Measurements from ENCODE around the gene DOCK11. TPM values are rescaled to one million over a fixed set of nuclear protein-coding genes. Genes with fewer than 3 reads are reported as not detected.
"Not testable (repeated sequence)": the region's sequence is repeated elsewhere in the genome, so short reads cannot be mapped to it uniquely, and the experiment has no call there.

DOCK11 gene
- total RNA-seq, 2 donors from 2014 or later, result 5.2 to 7.9 TPM

GRCh38 chrX:118698516-118699170, 203.0 kb downstream of the DOCK11 start:
- Histone ChIP-seq H3K4me1 (no peaks in the 10 kb centered on the region), H3K27me3 (no peaks in the 10 kb centered on the region), H3K27ac (no peak overlapping the region), H3K4me3 (no peak overlapping the region), H3K9me3 (peaks cover 0 to 4% of the 10 kb centered on the region in 2 donors), H3K36me3 (no peaks in the 10 kb centered on the region)
- DNase-seq (ENCODE audit: low spot score), result no peak
- no peak for TF ChIP-seq CTCF (IDR thresholded peaks at IDR 0.05)

GRCh38 chrX:118702741-118703140, 207.1 kb downstream of the DOCK11 start:
- H3K9me3 ChIP-seq, result peaks cover 0 to 4% of the 10 kb centered on the region in 2 donors
- H3K27me3 ChIP-seq, result no peaks in the 10 kb centered on the region
- no peak for TF ChIP-seq CTCF (IDR thresholded peaks at IDR 0.05)
- no peaks in the 10 kb centered on the region for H3K36me3 ChIP-seq
- H3K4me1 ChIP-seq, result no peaks in the 10 kb centered on the region
- H3K4me3 ChIP-seq, result no peak overlapping the region
- H3K27ac ChIP-seq, result no peak overlapping the region
- no peak for DNase-seq (ENCODE audit: low spot score)

- no peak for TF ChIP-seq CTCF (IDR thresholded peaks at IDR 0.05)
- H3K4me1 ChIP-seq, result no peaks in the 10 kb centered on the region
- H3K36me3 ChIP-seq, result no peaks in the 10 kb centered on the region
- peaks cover 0 to 4% of the 10 kb centered on the region in 2 donors for H3K9me3 ChIP-seq
- no peak overlapping the region for H3K27ac ChIP-seq
- DNase-seq (ENCODE audit: low spot score), result no peak
- no peak overlapping the region for H3K4me3 ChIP-seq
- no peaks in the 10 kb centered on the region for H3K27me3 ChIP-seq
Observed at GRCh38 chrX:118706681-118707080, 211.1 kb downstream of the DOCK11 start.

GRCh38 chrX:118714521-118714920, 218.9 kb downstream of the DOCK11 start:
- no peaks in the 10 kb centered on the region for H3K4me1 ChIP-seq
- H3K9me3 ChIP-seq, result no peaks in the 10 kb centered on the region
- H3K4me3 ChIP-seq, result no peak overlapping the region
- no peak for TF ChIP-seq CTCF (IDR thresholded peaks at IDR 0.05)
- no peaks in the 10 kb centered on the region for H3K27me3 ChIP-seq
- no peak for DNase-seq (ENCODE audit: low spot score)
- no peak overlapping the region for H3K27ac ChIP-seq
- no peaks in the 10 kb centered on the region for H3K36me3 ChIP-seq

GRCh38 chrX:118715917-118716316, 220.3 kb downstream of the DOCK11 start:
- DNase-seq (ENCODE audit: low spot score); H3K4me3 ChIP-seq; H3K27me3 ChIP-seq: not testable (repeated sequence)

GRCh38 chrX:118716833-118717232, 221.2 kb downstream of the DOCK11 start:
- H3K4me1 ChIP-seq; DNase-seq (ENCODE audit: low spot score); H3K4me3 ChIP-seq; H3K36me3 ChIP-seq; H3K27ac ChIP-seq; H3K27me3 ChIP-seq; H3K9me3 ChIP-seq: not testable (repeated sequence)

More at GRCh38 chrX:118715917-118716316, 220.3 kb downstream of the DOCK11 start:
- H3K9me3 ChIP-seq, H3K4me1 ChIP-seq, H3K27ac ChIP-seq, H3K36me3 ChIP-seq: not testable (repeated sequence)

All from right atrium auricular region (tissue), 2 donors.